Measurements from ENCODE around the gene PPP1R9B. TPM values are rescaled to one million over a fixed set of nuclear protein-coding genes. Genes with fewer than 3 reads are reported as not detected.

The PPP1R9B gene
- total RNA-seq, 4 donors from 2014 or later: 14.0 to 29.2 (median 20.0) TPM

DNA sequence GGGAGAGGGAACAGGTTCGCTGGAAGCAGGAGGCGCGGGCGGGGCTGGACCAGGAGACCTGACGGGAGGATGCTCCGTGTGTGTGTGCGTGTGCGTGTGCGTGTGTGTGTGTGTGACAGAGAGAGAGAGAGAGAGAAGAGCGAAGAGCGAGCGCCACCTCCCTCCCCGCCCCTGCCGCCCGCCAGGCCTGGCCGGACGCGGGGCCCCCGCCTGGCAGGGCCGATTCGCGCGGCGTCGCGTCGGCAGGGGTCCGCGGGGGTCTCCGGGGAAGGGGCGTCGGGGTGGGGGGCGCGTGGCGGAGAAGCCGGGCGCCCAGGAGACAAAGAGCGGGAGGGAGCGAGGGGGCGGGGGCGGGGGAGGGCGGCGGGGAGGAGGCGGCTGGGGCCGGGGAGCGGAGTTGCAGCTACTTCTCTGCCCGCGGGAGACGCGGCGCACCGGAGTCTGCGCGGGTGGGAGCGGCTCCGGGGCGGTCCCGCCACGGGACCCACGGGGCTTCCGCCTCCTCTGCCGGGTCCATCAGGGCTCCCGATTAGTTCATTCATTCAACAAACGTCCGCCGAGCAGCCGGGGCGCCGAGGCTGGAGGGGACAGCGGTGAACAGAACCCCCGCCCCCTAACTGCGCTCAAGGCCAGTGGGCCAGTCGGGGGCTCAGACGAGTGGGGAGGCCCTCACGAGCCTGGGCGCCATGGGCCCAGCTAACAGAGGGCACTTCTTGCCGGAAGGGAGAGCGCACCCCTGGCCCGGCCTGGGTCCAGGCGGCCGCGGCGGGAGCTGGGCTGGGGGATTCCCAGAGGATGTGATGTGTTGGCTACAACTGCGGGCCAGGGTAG lies 20.5 kb downstream of the PPP1R9B start, which contains the start of gene SAMD14:
Gene SAMD14 (minus strand): TSS at position 433 of the 831 bp plus-strand sequence. CDS start 5,201 bp downstream, outside the sequence.
- TF ChIP-seq, protein P1, sequence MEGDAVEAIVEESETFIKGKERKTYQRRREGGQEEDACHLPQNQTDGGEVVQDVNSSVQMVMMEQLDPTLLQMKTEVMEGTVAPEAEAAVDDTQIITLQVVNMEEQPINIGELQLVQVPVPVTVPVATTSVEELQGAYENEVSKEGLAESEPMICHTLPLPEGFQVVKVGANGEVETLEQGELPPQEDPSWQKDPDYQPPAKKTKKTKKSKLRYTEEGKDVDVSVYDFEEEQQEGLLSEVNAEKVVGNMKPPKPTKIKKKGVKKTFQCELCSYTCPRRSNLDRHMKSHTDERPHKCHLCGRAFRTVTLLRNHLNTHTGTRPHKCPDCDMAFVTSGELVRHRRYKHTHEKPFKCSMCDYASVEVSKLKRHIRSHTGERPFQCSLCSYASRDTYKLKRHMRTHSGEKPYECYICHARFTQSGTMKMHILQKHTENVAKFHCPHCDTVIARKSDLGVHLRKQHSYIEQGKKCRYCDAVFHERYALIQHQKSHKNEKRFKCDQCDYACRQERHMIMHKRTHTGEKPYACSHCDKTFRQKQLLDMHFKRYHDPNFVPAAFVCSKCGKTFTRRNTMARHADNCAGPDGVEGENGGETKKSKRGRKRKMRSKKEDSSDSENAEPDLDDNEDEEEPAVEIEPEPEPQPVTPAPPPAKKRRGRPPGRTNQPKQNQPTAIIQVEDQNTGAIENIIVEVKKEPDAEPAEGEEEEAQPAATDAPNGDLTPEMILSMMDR (IDR thresholded peaks at IDR 0.05; ENCODE audit: low read depth): no peak

DNA sequence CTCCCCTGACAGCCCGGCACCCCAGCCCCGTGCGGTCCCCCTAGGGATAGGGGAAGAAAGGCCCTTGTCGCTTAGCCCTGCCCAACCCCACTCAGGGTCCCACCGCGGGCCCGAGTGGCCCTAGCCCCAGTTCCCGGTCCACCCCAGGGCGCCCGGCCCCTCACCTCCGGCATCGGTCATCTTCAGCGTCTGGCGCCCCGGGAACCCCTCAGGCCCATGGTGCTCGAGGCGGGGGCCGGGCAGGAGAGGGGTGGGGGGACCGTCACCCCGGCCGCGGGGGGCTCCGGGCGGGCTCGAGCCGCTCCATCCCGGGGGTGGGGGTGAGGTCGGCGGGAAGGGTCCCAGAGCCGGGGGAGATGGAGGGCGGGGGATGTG lies 21.1 kb downstream of the PPP1R9B start:
- TF ChIP-seq, protein P1 (IDR thresholded peaks at IDR 0.05; ENCODE audit: low read depth): no peak

DNA sequence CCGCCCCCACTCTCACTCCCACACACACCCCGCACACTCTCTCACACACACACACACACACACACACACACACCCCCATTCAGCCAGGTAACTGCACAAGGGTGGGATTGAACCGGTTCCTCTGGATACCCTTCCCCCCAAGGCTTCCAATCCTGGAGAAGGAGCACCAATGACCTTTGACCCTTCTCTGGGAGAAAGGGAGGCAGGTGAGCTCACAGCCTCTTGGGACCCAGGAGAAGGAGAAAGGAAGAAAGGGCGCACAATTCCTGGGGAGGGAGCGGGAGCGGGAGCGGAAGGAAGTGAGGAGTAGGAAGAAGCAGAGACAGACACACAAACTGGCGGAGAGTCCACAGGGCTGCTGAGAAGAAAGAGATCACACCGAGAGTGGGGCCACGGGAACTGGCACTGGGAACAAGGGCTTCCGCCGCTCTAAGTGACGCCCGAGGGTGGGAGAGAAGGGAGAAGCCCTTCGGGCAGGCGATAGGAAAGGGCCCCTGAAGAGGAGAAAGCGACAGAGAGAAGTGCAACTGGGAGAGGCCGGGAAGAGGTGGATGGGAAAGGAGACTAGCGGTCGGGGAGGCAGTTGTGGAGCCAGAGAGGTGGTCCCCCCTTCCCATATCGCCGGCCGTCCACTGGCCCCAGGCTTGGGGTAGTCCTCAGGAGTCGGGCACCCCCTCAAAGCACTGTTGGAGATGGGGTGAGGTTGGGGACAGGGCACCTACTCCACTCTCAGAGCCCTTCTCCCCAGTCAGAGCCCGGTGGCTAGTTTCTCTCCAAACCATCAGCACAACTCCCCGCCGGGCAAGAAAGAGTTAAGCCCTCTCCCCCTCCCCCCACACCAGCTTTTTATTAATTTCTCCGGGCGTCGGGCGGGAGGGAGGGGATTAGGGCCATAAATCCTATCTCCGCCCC lies 21.8 kb downstream of the PPP1R9B start:
- TF ChIP-seq, protein P1 (IDR thresholded peaks at IDR 0.05; ENCODE audit: low read depth): no peak

DNA sequence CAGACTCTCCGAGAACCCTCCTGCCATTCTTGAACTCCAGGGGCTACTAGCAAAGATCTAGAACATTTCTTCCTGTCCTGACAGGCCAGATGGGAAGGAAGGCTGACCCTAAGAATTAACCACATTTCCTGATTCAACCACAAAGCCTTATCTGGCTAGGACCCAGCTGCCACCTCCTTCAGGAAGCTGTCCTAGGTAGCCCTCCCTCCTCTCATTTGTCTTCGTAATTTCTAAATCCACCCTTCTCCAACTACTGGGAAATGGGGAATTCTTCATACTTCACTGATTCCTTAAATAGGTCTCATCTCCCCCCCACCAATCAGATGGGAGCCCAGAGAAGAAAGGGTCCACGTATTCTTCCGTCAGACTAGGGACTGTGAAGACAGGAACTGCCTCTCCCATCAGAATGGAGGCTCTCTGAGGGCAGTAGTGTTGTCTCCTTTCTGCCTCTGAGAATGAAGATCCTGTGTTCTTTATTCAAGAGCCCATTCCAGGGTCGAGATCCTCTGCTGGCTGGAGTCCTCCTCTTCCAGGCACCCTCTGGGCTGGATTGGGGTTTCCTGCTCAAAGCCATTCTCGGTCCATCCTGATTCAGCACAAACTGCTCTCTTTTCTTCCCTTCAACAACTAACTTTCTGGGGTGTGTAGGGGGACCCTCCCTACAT lies 22.6 kb downstream of the PPP1R9B start:
- TF ChIP-seq, protein P1 (IDR thresholded peaks at IDR 0.05; ENCODE audit: low read depth): no peak

DNA sequence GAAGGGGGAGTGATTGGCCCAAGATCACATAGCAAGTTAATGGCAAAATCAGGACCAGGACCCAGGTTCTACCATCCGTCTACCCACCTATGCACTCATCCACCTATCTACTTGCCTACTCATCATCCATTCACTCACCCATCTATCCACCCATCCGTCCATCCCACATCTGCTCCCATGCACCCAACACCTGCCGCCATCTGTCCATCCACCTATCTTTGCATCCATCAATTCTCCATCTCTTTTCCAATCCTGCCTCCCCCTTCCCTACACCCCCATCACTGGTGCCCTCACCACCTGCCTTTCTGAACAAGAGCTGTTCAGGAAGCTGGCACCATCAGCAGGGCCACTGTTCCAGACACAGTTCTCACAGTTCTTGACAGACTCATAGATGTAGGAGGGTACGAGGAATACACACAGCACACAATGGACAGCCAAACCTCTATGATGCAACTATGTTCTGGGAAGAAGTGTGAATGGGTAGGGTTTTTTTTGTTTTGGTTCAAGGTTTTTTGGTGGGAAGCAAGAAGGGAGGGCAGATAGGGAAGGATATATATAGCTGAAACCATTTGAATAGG lies 25.0 kb downstream of the PPP1R9B start:
- TF ChIP-seq, protein P1 (IDR thresholded peaks at IDR 0.05; ENCODE audit: low read depth): no peak

DNA sequence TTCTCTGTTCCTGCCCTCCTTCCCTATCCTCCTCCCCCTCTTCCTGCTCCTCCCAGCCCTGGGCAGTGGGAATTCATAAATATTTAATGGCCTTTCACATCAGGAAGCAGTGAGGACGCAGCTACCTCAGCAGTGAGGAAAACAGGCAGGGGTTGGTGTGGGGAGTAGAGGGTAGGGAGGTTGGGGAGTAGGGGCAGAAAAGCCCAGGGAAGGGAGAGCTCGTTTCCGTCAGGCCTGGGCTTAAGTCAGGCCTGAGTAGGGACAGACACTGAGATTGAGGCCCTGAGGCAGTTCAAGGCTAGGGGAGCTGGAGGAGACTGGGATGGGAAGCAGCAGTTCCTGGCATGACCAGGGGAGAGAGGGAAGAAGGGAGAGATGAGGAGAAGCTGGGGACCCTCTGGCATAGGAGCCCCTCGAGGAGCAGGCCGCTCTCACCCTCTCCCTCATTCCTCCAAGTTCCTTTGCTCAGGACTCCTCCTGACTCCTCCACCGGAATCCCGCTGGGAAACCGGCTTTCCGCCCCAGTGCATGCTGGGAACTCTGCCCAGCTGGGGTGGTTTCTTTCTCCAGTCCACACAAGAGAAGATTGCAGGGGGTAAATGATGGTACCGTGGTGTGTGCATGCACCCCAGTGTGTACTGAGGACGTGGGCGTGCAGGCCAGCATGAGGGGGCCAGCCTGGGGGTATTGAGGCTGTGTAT lies 26.7 kb downstream of the PPP1R9B start:
- TF ChIP-seq, protein P1 (IDR thresholded peaks at IDR 0.05; ENCODE audit: low read depth): no peak
